OCI-M1 (cell line): Measurements from ENCODE around the gene RFT1.

Source experiments
- DNase-seq: peaks from one replicate; lab custom pipeline; 2025; lab: John Stamatoyannopoulos, UW

The RFT1 gene

DNA sequence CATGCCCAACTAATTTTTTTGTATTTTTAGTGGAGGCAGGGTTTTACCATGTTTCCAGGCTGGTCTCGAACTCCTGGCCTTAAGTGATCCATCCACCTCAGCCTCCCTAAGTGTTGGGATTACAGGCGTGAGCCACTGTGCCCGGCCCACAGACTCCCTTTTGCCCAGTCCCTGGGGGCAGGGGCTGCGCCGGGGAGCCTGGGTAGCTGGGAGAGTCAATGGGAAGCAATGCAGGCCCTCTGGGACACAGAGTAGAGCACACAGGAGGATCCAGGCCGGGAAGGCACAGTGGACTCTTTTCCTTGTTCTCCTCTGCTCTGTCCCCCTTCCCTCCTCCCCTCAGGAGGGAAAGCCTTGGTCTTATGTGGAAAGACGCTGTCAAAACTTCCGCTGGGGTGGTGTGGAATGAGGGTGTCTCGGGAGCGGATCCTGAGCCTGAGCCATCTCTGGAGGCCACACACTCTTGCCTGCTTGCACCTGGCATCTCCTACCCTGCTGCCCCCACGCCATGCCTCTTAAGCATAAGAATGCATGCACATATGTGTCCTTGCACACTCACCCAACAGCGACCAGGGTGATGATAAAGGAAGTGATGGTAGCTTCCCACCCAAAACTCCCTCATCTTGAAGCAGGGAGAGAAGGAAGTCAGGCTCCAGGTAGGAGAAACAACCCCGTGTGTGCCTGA lies 18.9 kb upstream of the RFT1 start:
- no peak for DNase-seq

DNA sequence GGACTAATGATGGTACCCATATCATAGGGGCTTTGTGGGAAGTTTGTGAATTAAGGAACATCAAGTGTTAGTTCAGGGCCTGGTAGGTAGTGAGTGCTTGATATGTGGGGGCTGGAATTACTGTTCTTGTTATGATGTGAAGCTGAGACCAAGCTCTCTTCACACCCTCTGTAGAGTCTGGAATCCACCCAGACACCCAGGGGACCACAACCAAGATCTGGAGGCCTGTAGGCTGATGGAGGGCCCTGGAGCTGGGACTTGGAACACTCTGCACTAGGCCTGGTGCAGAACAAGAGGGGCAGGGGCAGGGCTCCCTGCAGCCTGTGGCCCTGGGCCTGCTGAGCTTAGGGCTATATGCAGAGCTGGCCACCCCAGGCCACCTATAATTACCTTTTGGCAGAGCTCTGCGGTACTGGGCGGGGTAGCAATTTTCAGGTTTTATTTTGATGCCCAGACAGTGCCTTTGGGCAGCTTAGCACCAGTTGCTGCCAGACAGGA lies 17.7 kb upstream of the RFT1 start:
- DNase-seq = no peak

DNA sequence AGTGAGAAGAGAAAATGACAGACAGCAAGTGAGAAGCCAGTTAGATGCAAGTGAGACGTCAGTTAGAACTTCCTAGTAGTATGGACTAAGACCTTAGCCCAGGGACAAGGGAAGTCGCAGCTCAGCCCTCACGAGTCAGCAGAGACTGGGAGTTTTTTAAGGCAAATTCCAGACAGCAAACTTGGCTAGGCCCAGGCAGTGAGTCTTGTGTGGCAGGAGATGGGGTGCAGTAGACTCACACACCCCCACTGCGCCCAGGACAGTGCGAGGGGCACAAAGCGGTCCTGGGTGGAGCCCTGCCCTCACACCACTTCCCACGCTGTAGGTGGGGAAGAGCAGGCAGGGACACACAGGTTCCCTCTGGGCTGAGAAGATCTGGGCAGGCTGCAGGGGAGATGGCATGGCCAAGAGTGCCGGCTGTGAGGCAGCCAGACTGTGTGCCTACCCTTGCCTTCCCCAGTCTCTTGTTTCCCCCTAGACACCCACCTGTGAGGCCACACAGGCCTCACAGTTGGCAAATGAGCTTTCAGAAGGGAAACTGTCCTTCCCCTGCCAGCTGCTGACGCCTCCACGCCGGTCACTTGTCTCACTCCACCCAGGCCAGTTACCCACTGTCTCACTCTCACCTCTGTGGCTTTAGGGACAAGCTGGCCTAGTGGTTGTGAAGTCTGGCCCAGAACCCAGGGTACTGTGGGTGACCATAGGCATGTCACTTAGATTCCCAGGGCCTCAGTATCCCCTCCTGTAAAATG lies 17.1 kb upstream of the RFT1 start:
- no peak for DNase-seq

DNA sequence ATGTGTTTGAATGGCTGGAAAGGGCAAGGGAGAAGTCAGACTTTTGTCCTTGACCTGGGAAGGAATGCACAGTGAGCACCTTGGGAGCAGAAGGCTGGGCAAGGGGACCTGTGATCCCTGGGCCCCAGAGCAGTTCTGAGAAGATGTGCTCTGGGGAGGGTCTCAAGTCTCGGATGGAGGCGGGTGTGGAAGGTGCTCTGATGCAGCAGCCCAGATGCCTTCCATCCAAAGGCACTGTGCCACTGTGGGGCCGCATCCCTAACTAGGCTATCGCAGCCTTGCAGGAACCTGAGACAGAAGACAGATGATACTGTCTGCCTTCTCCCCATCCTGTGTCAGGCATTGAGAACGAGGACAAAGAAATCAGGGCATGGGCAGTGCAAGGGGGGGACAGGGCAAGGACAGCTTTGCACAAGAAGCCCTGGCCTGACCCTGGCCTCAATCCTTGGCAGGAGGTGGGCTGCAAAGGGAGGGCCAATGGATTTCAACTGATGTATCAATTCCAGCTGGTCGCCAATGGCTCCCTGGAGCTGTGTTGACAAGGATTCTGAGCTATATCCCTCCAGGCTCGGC lies 16.2 kb upstream of the RFT1 start:
- no peak for DNase-seq

DNA sequence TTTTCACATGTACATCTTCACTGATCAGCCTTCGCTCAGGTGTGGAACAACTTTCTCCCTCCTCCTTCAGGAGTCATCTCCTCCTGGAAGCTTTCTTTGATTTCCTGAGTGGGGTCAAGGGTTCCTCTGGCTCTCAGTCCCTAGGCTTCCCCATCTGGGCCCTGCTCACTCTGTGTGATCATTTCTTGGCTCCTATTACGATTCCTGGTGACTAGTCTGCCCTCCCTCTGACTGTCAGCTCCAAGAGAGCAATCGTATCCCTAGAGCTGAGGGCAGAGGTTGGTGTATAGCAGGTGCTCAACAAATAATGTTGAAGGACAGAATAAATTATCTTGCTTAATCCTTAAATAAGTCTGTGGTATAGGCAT lies 15.5 kb upstream of the RFT1 start:
- DNase-seq = no peak

DNA sequence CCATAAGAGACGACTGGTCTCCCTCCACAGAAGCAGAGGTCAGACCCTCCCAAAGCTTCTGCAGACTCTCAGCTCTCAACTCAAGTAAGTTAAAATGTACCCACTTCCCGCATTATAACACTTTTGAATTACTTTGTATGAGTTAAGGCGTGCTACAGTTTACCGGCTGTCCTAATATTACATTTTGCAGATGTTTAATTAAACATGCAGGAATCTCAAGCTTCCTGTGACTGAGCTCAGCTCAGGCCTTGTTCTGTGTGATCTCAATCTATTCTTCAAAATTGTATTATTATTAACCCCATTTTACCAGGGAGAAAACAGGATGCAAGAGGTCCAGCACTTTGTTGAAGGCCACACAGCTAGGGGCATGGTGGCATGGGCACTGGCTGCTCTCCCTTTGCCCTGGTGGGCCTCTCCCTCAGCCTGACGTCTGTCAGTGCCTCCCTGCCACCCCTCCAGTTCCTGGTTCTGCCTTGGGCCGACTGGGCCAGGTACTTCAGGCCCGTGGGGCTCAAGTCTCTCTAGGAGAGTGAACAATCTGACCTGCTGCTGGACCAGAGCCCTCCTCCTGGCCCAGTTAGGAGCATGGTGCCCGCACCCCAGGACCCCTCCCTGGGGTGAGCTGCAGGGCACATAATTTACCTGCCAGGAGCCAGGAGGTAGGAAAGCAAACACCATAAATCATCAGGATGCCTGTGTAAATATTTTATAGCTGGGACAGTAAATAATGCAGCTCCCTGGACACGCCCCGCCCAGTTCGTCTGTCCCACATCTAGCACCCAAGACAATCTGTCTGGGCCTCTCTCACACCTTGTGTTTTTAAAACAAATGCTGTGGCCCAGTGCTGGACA lies 14.9 kb upstream of the RFT1 start:
- no peak for DNase-seq

DNA sequence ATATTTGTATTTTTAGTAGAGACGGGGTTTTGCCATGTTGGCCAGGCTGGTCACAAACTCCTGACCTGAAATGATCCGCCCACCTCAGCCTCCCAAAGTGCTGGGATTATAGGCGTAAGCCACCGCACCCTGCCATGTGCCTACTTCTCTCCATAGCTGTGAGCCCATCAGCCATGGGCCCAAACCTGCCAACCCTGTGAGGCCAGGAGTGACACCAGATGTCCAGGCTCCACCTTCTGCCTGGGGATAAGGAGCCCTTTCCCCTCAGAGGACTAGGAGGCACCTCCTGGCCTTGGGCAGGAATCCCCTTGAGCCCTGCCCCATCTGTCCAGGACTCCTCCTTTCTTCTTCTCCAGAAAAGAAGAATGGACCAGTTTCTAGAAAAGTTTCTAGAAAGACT lies 14.2 kb upstream of the RFT1 start:
- no peak for DNase-seq

DNA sequence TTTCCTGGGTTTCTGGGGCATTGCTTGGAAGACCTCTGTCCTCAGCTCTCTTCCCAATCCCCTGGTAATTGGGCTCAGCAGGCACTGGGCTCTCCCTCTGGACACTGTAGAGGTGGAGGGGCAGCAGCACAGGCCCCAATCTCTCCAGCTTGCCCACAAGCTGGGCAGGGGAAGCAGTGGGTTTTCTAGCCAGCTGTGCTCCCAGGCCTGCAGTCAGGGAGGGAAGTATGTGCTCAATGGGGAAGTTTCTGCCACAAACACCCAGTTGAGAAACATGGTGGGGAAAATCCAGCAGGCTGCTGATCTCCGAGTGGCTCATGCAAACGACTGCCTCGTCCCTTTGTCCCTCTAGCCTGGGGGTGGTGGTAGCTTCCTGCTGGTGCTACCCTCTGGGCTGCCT lies 12.8 kb upstream of the RFT1 start:
- no peak for DNase-seq

DNA sequence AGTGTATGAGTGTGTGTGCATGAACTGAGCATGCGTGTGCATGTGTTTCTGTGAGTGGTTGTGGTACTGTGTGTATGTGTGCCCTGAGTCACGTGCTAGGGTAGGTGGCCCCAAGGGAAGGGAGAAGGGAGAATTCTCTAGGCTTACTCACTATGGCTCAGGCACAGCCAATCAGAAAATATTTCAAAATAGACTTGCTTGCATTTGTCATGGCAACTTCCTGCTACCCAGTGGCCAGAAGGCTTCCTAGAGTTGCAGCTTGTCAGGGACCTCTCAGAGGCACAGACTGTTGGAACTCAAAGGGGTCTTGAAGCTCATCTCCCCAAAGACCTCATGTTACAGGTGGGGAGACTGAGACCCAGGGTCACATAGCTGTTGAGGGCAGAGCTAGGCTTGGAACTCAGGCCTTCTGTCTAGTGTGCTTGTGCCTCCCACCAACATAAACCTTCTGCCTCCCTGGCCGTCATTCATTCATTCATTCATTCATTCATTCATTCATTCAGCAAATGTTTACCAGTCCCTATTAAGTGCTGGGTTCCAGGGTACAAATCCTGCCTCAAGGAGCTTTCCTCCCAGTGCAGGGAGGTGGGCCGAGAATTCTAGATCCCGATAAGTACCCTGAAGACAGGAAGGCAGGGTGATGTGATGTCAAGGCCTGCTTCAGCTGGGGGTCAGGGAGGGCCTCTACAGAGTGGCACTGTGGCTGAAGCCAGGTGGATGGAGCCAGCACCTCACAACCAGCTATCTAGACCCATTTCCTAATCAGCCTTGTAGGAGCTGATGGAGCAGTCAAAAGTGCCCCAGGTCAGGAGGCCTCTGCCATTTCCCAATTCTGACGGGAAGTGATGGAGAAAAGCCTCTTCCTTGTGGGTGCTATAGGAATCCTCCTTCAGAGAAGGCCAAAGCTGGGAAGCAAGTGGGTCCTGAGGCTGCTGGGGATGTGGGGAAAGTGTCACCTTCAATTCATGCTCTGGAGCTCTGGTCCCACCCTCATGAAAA lies 10.9 kb upstream of the RFT1 start:
- no peak for DNase-seq

DNA sequence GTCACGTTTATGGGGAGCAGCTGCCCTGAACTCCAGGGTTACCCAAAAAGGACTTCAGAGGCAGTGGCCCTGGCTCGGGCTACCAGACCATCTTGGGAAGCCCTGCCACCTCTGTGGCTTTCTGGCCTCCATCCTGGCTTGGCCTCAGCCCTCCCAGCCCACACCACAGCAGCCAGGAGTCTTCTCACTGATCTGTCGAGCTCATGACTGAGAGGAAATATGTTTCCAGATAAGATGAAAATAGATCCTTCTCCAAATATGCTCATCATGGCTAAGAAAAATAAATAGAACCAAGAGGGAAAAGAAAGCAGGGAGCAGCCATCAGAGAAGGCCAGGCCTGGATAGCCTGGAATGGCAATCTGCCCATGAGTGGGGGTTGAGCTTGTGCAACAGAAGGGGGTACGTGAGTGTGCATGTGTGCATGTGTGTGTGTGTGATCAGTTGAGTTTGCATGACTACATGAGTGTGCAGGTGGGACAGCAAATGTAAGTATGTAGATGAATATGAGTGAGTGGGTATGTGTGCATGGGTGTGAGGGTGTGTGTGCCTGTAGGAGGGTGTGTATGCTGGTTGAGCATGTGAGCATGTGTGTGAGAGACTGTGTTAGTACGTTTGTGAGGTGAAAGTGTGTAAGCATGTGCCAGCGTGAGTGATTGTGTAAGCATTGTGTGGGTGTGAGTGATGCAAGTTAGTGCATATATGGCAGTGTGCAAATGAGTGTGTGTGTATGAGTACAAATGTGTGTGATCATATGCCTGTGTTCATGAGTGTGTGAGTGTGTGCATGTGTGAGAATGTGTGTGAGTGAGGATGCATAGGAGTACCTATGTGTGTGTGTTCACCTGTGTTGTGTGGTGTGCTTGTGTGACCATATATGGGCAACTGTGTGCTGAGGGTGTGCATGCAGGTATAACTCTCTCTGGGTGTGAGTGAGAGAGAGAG lies 9.9 kb upstream of the RFT1 start:
- no peak for DNase-seq

DNA sequence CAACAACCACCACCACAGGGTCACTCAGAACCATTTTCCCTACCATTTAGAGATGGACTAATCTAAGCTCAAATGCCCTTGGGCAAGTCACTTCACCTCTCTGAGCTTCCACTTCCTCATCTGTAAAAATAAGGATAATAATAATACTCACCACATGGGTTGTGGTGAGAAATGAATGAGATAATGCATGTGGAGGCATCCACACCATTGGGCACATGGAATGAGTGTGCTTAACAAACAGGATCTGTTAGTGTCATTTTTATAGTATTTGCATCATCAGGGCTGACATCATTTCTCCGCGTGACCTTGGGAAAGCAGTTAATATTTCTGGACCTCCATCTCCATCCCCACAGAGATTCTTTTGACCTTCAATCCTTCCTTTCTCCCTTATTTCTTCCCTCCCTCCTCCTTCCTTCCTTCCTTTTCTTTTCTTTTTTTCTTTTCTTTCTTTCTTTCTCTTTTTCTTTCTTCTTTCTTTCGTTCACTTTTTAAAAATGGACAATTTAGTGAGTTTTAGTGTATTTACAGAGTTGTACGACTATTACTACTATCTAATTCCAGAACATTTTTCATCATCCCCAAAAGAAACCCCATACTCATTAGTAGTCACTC lies 7.7 kb upstream of the RFT1 start:
- DNase-seq = peak; percentile 35

DNA sequence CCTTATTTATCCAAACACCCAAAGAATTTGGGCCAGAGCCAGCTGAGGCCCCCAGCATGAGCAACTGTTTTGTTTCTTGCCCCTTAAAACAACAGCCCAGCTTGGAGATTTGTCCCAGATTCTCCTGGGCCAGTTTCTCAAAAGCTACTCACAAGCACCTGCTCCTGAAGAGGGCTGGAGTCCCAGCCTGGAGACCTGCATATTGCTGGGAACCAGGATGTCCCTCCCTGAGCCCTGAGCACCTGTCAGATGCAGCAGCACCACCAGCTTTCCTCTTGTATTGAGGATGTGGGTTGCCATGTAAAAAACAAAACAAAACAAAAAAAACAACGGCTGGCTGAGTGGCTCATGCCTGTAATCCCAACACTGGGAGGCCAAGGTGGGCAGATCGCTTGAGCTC lies 7.0 kb upstream of the RFT1 start:
- DNase-seq = no peak

DNA sequence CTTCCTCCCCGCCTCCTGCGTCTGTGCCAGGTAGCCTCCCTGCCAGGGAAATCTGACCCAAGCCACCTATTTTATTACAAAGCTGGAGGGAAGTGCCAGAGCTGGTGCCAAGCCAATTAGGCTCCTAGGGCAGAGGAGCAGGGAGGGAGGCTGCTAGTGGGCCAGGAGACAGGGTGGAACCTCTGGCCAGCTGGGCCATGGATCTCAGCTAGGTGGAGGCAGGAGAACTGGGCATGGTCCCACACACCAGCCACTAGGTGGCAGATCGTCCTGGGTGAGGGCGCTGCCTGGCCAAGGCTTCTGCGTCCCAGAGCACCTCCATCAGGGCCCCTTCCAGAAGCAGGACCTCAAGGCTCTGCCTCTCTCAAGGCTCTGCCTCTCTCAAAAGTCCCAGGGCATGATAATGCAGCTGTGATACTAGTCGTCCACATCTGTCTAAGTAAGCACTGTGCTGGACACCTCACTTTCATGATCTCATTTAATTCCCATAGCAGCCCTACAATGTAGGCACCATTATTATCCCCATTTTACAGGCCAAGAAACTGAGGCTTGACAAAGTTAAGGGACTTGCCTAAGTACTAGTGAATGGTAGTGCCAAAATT lies 4.5 kb upstream of the RFT1 start:
- peak; percentile 70 for DNase-seq

DNA sequence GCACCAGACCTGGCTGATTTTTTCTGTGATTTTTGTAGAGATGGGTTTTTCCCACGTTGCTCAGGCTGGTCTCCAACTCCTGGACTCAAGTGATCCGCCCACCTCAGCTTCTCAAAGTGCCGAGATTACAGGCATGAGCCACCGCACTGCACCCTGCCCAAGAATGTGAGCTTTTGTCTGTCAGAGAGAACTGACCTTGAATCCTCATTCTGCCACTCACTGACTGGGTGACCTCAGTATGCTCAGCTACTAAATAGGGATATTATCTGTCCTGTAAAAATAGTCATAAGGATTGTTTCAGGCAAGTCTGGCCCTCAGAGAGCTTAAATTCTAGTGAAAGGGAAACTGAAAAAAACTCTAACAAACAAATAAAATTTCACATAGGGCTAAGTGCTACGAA lies 2.1 kb upstream of the RFT1 start:
- no peak for DNase-seq

DNA sequence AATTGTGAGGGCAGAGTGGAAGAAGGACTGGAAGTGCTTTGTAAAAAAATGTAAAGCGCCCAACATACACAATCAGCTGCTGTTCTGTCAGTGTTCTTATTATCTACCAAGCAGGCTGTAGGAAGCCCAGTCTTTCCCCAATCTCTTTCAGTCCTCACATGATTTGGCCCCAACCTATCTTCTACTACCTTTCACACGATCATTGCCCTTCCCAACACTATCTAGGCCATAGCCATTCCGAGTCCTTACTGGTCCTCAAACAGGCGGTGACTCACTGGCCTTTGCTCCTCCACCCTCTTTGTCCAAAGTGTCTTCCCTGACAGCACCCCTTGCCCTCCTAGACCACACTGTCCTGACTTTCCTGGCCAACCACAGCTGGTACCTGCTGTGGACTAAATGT lies 861 bp upstream of the RFT1 start:
- DNase-seq = peak; percentile 74

DNA sequence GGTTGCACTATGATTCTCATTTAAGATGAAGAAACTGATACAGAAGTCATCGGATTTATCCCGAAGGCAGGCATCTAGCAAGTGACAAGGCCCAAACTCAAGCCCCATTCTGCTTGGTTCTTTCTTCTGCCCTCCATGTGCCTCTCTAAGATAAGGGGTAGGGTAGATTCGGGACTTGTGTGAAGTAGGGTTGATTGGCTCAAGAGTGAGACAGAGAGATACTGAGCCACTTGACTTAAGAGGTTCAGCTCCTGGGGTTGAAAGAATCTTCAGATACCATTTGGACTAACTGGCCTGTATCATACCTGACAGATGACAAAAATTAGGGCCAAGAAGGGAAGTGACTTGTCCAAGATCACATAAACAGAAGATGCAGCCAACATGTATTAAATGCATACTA lies 891 bp downstream of the RFT1 start:
- peak; percentile 85 for DNase-seq

DNA sequence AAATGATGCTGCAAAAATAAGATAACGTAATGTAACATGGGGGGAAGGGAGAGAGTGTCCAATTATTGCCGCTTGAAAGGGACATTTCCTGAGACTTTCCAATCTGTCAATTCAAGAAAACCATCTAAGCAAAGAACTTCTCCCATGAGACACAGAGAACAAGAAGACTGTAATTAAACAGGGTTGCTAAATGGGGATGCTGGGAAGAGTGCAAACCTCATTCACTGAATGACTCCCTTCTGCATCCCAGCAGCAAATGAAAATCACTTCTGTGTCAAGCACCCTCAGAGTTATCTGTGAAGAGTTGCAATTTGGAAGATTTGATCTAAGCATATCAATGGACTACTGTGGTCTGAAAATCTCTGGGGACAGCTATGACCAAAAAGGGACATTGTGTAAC lies 3.6 kb downstream of the RFT1 start:
- DNase-seq = no peak

DNA sequence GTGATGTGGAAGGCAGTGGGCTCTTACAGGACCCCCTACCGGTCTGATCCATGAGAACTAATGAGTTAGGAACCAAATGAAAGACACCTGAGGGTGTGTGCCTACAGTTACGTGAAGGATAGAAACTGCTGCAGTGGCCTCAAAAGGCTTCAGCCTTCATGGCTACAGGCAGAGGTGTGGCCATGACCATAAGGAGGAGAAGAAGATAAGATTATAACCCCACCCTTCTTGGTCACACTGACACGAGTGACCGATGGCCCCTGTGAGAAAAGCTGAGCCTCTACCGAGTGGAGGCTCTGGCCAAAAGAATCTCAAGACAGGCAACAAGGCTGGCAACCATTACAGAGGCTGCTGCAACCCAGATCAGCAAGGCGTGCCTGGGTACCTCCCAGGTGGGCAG lies 6.3 kb downstream of the RFT1 start:
- DNase-seq = no peak

DNA sequence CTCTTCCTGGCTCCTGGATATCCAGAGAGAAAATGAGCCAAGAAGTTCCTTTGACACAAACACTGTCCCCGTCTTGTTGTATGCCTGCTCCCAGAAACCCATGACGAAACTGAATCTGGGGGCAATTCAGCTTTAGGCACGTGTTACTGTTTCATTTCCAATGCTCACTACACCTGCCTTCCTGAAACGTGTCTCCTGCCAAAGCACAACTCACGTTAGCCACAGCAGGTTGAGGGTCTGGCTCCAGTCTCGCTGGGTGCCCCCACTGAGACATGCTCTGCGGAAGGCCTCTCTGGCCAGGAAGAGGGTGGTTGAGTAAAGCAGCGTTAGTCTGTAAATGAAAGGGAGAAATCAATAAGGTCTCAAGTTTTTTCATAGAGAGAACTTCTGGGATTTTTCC lies 6.7 kb downstream of the RFT1 start:
- DNase-seq = no peak
